NCI-H345 treated with DMSO at 0.1 percent for 48 hours (cell line): ENCODE data around the gene PRKD1.
"Not testable (repeated sequence)": the region's sequence is repeated elsewhere in the genome, so short reads cannot be mapped to it uniquely, and the experiment has no call there.

Experiments
- DNase-seq: peaks from one replicate; lab custom pipeline; 2025; ENCODE audit not compliant: unreplicated experiment; lab: John Stamatoyannopoulos, UW

Gene PRKD1

DNA sequence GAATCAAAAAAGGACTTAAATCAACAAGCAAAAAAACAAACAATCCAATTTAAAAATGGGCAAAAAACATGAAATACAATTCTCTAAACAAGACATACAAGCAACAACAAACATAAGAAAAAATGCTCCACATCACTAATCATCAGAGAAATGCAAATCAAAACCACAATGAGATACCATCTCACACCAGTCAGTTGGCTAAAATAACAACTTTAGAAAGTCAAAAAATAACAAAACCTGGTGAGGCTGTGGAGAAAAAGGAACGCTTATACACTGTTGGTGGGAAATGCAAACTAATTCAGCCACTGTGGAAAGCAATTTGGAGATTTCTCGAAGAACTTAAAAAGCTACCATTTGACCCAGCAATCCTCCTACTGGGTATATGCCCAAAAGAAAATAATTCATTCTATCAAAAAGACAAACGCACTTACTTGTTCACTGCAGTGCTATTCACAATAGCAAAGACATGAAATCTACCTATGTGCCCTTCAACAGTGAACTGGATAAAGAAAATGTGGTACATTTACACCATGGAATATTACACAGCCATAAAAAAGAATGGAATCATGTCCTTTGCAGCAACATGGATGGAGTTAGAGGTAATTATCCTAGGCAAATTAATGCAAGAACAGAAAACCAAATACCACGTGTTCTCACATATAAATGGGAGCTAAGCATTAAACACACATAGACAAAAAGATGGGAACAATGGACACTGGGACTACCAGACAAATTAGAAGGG is 26.9 kb downstream of the PRKD1 start:
- no peak for DNase-seq

DNA sequence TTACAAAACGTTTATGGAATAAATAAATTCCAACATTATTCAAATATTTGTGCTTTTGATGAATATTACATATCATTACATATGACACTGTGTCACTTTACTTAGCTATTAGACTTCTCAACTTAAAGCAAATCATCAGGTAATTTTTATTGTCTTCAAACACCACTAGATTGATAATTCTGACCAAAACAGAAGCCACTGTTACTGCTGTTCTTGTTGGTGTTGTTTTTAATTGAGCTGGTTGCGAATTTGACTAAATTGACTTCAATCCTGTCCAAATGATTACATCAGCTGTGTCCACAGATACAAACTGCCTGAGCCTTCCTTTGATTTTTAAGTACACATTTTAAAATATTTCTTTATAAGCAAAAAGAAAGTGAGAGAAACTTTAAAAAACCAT is 29.2 kb downstream of the PRKD1 start:
- no peak for DNase-seq

DNA sequence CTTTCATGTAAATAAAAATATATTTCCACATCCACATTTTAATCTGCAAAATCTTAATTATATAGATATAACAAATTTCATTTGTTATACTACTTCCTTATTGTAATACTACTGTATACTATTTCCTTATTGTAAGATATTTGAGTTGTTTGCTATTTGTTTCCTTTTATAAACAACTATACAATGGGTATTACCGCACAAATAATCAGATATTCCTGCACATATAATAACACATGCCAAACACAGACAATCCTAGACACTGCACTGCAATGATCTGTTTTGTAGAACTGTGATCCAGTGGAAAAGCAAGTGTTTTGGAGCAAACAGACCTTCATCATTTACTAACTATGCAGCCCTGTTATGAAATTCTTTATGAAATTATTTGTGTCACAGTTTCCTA is 30.5 kb downstream of the PRKD1 start:
- DNase-seq = no peak

DNA sequence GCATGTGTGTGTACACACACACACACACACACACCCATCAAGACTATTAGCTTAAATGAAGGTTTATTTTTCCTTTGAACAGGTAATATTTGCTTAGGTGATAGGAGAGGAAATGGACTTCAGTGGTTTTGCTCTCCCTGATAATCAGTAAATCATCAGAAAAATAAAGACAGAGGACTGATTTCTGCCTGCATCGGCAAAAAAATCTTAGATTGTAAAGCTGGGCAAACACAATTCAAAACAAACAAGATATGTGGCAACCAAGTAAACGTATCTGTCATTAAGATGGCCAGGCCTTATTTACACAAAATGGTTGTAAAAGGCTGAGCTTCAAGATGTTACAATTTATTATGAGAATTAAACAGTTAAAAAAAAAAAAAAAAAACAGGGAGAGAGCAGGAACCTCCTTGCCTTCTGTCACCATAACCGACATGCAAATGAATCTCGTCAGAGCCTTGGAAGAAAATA is 31.3 kb downstream of the PRKD1 start:
- DNase-seq = no peak

DNA sequence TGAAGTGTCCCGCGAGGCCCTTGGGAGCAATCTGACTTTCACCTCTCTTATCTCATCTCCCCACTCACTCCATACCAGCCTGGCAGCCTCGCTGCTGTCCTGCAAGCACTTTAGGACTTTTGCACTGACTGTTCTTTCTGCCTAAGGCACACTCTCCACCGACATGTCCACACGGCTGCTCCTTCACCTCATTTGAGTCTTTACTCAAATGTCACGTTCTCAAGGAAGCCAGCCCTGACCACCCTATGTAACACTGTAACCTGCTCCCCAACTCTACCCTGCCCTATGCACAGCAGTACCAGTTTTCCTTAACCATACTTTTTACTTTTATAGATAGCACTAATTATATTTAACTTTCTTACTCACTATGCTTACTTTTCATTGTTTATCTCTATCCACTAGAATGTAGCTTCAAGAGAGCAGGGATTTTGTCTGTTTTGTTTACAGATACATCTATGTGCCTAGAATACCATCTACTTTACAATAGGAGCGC is 32.0 kb downstream of the PRKD1 start:
- no peak for DNase-seq

DNA sequence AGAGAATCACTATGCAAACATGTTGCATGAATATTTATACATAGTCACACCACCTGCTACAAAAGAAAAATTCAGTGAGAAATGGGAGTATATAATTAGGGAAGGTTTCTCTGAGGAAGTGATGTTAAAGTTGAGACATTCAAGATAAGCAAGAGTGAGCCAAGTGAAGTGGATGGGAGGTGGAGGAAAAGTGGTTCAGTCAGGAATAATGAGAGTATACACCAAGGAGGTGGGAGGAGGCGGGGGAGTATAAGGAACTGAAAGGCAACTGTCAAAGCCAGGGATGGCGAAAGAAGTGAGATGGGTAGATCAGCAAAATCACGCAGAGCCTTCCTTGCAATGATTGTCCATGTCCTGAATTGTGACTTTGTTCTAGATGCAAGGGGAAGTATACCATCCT is 33.7 kb downstream of the PRKD1 start:
- DNase-seq = no peak

DNA sequence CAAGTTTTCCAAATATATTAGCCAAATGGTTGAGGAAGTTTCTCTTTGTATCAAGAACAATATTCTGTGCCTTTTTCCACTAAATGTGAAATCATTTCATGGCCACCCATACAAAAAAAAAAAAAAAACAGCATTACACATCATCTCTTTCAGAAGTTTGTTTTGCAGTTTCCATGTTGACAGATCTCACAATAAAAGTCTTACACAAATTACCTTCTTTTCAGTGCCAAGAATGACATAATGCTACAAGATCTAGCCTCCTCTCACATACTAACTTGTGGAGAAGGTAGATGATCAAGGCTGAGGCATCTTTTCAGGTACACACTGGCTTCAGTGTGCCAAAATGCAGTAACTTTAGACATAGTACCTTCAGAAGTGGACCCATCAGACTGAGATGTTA is 35.3 kb downstream of the PRKD1 start:
- no peak for DNase-seq

DNA sequence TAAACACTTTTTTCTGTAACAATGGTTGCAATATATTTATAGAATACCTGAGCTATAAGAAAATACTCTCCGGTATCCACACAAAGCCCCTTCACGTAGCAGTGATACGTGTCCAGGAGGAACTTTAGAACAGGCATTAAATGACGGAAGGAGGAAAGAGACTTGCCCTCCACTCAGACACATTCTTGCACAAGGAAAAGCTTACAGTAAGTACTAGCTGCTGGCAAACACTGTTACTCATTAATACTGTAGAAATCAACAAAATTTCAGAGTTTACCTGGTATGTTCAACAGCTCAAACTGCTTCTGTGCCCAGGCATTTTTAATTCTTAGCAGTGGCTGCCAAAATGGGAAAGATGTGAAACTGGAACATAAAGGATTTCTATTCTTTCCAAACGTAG is 41.7 kb downstream of the PRKD1 start:
- DNase-seq = no peak

DNA sequence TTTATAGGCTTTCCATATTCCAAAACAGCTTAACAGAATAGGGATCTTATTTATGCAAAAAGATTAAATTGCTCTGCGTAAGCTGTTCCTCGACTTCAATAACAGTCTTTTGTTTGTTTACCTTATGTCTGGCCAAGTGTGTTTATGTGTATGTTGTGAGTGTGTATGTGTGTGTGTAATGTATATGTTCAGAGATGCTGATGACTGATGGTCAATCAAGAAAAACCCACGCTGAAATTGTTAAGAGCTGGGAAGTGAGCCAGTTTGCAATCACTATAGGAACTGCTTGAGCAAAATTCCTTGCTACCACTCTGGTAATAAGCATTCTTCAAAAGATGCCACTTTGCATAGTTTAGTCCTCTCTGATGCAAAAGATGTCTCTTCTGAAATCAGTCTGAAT is 59.6 kb downstream of the PRKD1 start:
- DNase-seq = no peak

DNA sequence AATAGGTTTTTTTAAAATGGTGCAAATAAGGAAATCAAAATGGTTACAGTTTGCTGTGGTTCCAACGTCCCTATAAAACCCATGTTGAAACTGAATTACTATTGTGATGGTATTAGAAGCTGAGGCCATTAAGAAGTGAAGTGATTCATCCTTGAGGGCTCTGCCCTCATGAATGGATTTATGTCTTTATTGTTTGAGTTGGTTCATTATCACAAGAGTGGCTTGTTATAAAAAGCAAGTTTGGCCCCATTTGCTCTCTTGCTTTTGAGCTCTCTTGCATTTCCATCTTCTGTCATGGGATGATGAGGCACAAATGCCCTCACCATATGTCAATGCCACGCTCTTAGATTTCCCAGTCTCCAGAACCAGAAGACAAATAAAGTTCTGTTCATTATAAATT is 62.3 kb downstream of the PRKD1 start:
- DNase-seq = peak; percentile 44

DNA sequence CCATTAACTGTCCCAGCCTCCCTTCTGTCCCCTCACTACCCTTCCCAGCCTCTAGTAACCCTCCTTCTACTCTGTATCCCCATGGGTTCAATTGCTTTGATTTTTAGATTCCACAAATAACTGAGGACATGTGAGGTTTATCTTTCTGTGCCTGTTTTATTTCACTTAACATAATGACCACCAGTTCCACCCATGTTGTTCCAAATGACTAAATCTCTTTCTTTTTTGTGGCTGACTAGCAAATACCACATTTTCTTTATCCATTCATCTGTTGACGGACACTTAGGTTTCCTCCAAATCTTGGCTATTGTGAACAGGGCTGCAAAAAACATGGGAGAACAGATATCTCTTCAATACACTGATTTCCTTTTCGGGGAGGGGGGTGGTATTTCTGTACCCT is 65.7 kb downstream of the PRKD1 start:
- DNase-seq = no peak

DNA sequence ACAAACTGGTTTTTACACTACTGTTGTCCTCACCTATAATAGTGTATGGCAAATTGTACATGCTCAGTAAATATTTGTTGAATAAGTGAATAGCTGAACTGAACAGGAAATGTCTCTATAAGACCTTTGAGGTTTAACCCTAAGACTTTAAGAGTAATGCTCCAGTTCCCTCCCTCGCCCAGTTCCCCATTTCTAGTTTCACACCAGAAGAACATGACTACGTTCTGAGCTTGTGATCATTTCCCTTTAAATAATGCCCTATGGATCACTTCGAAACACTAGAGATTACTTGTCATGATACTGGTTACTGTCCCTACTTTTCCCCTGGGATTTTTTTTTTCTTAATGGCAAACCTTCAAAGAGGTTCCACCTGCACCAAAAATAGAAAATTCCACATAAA is 69.3 kb downstream of the PRKD1 start:
- DNase-seq = no peak

DNA sequence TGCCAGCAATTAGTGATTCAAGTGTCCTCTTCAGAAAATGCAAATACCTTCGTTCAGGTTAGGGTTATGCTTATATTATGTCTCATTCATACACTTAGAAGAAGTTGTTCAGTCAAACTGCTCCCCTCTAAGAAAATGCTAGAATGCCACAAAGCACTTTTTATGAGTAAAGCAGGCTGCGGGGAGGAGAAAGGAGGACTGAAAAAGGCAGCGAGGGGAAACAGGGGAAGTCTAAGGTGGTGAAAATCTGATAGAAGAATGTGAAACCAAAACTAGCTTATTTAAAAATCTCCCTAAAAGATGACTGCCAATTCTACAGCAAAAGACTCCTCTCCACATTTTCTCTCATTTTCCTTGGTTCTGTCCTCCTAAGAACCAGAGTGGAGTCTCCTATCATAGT is 70.1 kb downstream of the PRKD1 start:
- DNase-seq = no peak

DNA sequence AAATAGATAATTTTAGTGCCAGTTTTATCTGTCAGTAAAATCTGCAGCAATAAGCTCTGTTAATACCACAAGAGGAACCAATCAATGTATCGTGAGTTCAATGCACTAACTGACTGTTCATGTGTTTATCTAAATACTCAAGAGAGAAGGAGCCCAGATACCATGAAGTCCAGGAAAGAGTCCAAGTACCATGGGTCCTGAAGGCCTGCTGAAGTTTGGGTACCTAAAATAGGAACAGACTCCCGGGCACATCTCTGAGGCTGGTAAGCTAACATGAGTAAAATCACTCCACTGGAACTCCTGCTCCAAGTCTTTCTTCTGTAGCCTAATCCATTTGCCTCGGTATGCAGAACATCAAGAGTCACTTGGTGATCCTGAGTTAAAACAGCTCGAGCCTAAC is 71.1 kb downstream of the PRKD1 start:
- no peak for DNase-seq

DNA sequence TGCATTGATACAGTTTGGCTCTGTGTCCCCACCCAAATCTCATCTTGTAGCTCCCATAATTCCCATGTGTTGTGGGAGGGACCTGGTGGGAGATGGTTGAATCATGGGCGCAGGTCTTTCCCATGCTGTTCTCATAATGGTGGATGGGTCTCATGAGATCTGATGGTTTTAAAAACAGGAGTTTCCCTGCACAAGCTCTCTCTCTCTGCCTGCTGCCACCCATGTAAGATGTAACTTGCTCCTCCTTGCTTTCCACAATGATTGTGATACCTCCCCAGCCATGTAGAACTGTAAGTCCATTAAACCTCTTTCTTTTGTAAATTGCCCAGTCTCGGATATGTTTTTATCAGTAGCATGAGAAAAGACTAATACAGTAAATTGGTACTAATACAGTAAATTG is 74.0 kb downstream of the PRKD1 start:
- DNase-seq = not testable (repeated sequence)

DNA sequence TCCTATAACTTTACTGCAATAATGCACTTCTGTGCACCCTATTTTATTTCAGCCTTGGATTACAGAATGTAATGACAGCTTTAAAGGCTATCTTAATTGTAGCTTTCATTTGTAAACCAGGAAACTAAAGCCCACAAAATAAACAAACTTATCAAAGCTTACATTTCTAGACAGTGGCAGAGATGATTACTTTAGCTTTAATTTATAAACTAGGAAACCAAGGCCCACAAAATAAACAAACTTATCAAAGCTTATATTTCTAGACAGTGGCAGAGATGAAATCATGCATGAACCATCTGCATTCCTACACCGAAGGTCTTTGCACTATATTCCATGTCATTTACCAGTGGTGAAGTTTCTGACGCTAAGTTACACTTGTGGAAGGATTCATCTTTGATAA is 74.4 kb downstream of the PRKD1 start:
- DNase-seq = no peak

DNA sequence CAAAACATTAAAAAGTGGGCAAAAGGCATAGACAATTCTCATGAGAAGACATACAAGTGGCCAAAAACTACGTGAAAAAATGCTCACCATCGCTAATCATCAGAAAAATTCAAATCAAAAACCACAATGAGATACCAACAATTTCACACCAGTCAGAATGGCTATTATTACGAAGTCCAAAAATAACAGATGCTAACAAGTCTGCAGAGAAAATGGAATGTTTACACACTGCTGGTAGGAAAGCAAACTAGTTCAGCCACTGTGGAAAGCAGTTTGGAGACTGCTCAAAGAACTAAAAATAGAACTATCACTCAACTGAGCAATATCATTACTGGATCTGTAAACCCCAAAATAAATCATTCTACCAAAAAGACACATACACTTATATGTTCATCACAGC is 76.2 kb downstream of the PRKD1 start:
- no peak for DNase-seq

DNA sequence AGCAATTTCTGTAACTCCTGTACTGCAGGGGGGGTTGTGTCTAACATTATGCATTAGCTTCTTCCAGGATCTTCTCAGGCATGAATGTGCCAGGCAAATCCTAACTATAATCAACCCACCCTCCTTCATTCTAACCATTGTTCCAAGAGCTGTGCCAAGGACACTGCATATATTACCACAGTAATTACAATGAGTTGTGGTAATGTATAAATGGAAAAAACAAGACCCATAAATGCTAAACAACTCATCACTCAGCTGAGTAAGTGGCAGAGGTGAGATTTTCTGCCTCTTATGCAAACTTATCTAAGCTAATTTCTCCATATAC is 80.6 kb downstream of the PRKD1 start:
- DNase-seq = no peak

DNA sequence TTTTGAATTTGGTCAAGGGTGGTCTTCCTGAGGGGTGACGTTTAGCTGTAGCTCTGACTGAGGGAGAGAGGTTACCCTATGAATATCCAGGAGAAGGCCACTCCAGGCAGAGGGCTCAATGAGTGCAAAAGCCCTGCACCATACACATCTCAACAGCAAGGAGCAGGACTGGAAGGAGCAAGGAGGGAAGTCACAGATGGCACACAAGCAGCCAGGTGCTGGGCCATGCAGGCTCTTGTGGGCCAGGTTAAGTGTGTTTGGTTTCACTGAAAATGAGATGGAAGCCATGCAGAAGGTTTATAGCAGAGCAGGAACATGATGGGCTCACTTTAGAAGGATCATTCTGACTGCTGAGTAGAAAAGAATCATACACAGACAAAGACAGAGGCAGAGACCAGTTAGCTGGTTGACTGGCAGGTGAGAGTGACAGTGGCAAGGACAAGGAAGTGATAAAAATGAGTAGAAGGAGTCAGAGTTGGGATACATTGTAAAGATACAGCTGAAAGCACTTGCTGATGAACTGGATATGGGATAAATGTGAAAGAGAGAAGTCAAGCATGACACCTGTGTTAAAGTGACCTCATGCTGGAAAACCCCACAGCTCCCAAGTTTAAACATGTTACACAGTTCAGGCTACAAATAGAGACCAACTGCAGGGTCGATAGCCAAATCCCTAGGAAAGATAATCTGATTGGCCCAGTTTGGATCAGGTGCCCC is 81.2 kb downstream of the PRKD1 start:
- no peak for DNase-seq

DNA sequence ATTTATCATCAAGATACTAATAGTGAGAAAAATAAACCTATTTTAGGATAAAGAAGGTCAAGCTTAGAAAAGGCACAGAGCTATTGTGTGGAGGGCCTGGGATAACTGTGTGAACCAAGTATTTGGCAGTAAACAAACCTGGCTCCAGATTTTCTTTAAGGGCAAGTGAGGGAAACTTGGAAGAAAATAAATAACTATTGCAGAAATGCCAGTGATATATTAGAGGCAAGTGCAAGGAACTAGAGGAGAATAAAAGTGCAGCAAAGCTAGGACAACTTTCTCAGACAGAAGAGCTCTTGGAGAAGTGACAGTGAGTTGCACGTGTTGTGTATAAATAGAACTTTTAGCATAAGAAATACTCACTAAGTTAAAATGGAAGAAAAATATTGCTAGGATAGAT is 83.7 kb downstream of the PRKD1 start:
- DNase-seq = no peak

DNA sequence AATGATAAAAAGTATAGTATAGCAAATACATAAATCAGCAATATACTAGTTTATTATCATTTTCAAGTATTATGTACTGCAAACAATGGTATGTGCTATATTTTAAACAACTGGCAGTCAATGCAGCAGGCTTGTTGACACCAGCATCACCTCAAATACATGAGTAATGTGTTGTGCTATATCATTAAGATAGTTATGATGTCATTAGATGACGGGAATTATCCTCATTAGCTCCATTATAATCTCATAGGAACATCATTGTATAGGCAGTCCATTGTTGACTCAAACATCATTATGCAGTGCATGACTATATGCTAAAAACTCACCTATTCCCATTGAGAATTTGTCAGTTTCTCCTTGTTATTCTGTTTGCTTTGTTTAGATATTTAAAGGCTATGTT is 85.4 kb downstream of the PRKD1 start:
- DNase-seq = no peak

DNA sequence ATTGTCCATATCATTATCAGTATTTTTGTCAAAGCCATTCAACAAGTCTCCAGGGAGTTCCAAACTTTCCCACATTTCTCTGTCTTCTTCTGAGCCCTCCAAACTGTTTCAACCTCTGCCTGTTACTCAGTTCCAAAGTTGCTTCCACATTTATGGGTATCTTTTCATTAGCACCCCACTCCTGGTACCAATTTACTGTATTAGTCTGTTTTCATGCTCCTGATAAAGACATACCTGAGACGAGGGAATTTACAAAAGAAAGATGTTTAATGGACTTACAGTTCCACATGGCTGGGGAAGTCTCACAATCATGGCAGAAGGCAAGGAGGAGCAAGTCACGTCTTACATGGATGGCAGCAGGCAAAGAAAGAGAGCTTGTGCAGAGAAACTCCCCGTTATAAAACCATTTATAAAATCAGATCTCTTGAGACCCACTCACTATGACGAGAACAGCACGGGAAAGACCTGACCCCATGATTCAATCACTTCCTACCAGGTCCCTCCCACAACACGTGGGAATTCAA is 87.2 kb downstream of the PRKD1 start:
- DNase-seq = not testable (repeated sequence)
